Measurements from ENCODE around the gene TMEM117.

GRCh38 chr12:44159216-44159615, 323.3 kb downstream of the TMEM117 start:
- TF ChIP-seq, protein P1, sequence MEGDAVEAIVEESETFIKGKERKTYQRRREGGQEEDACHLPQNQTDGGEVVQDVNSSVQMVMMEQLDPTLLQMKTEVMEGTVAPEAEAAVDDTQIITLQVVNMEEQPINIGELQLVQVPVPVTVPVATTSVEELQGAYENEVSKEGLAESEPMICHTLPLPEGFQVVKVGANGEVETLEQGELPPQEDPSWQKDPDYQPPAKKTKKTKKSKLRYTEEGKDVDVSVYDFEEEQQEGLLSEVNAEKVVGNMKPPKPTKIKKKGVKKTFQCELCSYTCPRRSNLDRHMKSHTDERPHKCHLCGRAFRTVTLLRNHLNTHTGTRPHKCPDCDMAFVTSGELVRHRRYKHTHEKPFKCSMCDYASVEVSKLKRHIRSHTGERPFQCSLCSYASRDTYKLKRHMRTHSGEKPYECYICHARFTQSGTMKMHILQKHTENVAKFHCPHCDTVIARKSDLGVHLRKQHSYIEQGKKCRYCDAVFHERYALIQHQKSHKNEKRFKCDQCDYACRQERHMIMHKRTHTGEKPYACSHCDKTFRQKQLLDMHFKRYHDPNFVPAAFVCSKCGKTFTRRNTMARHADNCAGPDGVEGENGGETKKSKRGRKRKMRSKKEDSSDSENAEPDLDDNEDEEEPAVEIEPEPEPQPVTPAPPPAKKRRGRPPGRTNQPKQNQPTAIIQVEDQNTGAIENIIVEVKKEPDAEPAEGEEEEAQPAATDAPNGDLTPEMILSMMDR (IDR thresholded peaks at IDR 0.05; ENCODE audit: low read depth, low read length, poor library complexity, severe bottlenecking), result no peak
- no peak for TF ChIP-seq EZH2phosphoT487 (IDR thresholded peaks at IDR 0.05; ENCODE audit: borderline replicate concordance, low read length)
